NK-92 (cell line): ENCODE data around the gene TPGS1.
A peak's percentile ranks its signal among the peaks of the same experiment; 100 is the strongest.

Experiments
- DNase-seq: peaks from one replicate; lab custom pipeline; 2025; ENCODE audit not compliant: unreplicated experiment; lab: John Stamatoyannopoulos, UW

Gene TPGS1

GRCh38 chr19:495081-495401 lies 12.3 kb upstream of the TPGS1 start:
- DNase-seq, result no peak

DNA sequence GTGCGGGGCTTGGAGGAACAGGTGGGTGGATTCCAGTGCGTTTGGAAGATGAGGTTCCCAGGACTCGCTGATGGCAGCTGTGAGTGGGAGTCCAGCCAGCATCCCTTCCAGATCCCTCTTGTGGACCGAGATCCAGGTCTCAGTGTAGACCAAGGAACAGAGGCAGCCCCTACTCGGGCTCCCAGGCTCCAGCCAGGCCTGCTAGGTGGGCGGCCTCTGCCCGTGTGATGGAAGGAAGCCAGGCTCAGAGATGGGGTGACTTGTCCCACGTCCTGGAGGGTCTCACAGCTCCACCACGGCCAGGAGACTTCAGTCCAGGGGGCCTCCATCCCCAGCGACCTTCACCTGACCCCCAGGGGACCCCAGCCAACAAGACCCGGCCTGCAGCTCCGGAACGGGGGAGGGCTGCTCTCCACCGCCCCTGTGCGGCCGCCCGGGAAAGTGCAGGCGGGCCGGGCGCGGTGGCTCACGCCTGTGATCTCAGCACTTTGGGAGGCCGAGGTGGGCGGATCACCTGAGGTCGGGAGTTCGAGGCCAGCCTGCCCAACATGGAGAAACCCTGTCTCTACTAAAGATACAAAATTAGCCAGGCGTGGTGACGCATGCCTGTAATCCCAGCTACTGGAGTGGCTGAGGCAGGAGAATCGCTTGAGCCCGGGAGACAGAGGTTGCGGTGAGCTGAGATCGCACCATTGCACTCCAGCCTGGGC lies 11.7 kb upstream of the TPGS1 start:
- DNase-seq, result no peak

DNA sequence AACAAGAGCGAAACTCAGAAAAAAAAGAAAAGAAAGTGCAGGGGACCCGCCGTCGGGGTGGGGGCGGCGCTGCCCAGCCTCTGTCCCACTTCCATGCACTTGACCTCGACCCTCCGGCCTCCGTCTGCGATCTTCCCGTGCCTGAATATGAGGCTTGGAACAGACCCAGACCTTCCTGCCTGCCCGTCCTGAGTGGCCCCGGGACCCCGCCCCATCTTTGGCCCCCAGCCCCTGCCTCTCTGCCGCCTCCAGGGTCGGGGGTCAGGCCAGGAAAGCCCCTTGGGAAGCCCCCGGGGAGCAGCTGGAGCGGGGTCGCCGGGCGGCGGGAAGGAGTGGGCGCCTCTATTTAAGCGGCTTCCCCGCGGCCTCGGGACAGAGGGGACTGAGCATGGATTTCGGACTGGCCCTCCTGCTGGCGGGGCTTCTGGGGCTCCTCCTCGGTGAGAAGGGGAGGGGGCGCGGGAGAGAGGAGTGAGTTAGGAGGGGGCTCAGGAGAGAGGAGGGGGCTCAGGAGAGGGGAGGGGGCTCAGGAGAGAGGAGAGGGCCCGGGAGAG lies 11.1 kb upstream of the TPGS1 start, which contains the start of gene MADCAM1:
Gene MADCAM1, plus strand, starts transcription at position 375 of the 554 bp plus-strand sequence. Its CDS starts 14 bp downstream, at position 389.
- no peak for DNase-seq

DNA sequence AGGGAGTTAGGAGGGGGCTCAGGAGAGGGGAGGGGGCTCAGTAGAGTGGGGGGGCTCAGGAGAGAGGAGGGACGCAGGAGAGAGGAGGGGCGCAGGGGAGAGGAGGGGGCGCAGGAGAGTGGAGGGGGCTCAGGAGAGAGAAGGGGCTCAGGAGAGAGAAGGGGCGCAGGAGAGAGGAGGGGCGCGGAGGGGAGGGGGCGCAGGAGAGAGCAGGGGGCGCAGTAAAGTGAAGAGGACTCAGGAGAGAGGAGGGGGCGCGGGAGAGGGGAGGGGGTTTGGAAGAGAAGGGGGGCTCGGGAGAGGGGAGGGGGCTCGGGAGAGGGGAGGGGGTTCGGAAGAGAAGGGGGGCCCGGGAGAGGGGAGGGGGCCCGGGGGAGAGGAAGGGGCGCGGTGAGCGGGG lies 10.3 kb upstream of the TPGS1 start:
- no peak for DNase-seq

- DNase-seq, result no peak
Measured at GRCh38 chr19:497491-497868, 9.8 kb upstream of the TPGS1 start.

DNA sequence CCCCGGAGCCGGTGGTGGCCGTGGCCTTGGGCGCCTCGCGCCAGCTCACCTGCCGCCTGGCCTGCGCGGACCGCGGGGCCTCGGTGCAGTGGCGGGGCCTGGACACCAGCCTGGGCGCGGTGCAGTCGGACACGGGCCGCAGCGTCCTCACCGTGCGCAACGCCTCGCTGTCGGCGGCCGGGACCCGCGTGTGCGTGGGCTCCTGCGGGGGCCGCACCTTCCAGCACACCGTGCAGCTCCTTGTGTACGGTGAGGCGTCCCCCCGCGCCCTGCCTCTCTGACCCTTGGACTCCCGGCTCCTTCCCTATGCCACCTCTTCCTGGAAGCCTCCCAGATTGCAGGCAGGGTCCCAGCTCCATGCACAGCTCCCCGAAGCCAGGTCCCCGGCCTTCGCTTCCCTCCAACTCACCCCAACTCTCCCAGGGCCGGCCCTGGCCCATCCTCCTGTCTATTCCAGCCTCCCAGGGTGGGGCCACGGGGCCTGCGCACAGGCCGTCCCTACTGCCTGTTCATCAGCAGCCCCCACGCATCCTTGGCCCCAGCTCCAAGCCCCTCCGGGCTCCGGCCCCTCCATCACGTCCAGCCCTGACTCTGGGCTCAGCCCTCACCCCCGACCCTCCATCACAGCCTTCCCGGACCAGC lies 9.3 kb upstream of the TPGS1 start:
- no peak for DNase-seq

GRCh38 chr19:498511-498891 lies 8.8 kb upstream of the TPGS1 start:
- DNase-seq, result no peak

- no peak for DNase-seq
Measured at GRCh38 chr19:498977-499623, 8.2 kb upstream of the TPGS1 start.

- no peak for DNase-seq
Measured at GRCh38 chr19:501646-502045, 5.7 kb upstream of the TPGS1 start.

DNA sequence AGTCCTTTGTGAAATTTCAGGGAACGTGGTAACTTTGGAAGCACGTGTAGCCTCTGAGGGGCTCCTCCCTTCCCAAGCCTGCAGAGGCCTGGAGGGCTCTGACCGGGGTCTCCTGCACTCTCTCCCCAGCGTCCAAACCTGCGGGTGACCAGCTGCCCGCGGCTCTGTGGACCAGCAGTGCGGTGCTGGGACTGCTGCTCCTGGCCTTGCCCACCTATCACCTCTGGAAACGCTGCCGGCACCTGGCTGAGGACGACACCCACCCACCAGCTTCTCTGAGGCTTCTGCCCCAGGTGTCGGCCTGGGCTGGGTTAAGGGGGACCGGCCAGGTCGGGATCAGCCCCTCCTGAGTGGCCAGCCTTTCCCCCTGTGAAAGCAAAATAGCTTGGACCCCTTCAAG lies 2.7 kb upstream of the TPGS1 start:
- no peak for DNase-seq

DNA sequence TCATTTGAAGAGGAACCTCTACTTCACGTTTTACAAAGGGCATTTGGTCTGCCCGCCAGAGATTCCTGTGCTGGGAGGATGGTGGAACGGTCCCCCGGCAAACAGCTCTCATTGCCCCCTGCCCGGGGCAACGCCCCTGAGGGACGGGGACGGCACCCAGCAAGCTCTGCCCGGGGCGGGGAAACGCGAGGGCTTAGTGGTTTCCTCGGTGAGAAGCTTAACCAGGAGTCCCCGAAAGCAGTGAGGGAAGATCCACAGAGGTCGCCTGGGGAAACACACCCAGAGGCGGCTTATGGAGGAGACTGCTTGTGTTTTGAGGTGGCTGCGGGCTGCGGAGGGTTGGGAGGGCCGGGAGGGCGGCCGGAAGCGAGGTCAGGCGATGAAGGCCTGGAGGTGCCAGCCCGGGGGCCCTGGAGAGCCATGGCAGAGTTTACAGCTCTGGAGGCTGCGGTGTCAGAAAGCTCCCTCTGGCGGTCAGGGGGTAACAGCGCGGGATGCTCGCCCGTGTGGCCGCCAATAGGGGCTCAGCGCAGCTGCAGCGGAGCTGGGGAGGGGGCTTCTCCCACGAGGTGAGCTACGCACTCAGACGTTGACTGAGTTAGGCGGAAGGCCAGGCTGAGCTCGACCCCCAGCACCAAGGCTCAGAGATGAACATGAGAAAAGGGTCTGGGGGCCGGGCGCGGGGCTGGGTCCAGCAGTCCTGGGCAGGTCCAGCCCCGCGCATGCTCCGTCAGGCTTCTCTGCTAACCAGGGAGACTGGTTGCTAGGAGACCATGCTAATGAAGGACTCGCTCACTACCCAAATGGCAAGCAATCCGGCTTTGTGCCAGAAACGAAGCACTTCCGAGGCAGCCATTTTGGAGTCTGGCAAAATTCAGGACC lies 652 bp upstream of the TPGS1 start:
- DNase-seq, result peak; percentile 55

GRCh38 chr19:508204-509150 lies 1.2 kb downstream of the TPGS1 start:
- DNase-seq, result no peak

DNA sequence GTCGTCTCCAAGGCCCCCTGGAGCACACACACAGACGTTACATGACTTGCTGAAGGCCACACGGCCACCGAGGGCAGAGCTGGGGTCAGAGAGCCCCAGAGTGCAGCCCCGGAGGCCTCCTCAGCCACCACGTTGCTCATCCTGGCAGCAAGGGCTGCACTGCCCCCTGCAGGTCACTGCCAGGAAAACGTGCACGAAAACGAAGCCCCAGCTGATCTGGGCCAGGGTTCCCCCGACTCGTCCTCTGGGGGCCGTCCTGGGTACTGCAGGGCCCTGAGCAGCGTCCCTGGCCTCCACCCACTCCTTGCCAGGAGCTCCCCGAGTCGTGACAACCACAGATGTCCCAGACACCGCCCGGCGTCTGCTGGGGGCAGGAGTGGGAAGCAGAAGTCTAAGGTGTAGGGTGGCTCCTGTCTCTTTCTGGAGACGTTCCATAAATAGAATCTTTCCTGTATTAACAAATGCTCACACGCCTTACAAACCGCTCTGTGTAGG lies 3.4 kb downstream of the TPGS1 start:
- DNase-seq, result no peak

DNA sequence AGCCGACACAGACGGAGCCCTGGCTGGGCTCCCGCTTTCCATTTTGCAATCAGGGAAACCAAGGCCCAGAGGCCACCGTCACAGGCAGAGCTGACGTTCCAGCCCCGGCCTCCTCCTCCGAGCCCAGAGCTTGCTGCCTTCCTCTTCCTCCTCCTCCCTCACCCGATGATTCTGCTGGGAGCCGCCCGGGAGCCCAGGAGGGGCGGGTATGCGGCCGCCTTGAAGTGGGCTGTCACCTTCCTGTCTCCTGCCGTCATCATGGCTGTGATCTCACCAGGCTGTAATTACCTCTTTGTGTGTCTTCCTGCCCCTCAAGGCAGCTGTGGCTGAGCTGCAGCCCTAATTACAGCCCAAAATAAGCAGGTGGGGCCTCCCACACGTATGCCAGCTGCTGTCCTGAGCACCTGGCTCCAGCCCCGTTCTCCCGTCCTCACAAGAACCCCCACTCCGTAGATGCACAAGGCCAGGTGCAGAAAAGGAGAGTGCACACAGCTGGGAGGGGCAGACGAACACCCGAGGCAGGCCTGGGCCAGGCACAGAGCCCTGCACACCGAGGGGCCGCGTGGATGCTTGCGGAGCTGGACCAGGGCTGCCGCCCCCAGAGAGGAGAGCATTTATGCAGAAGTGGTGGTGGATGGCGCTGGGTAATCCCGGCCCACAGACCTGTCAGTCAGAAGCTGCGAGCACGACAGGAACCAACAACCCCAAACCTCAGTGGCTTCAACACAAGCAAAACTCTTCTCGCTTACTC lies 4.0 kb downstream of the TPGS1 start:
- no peak for DNase-seq

DNA sequence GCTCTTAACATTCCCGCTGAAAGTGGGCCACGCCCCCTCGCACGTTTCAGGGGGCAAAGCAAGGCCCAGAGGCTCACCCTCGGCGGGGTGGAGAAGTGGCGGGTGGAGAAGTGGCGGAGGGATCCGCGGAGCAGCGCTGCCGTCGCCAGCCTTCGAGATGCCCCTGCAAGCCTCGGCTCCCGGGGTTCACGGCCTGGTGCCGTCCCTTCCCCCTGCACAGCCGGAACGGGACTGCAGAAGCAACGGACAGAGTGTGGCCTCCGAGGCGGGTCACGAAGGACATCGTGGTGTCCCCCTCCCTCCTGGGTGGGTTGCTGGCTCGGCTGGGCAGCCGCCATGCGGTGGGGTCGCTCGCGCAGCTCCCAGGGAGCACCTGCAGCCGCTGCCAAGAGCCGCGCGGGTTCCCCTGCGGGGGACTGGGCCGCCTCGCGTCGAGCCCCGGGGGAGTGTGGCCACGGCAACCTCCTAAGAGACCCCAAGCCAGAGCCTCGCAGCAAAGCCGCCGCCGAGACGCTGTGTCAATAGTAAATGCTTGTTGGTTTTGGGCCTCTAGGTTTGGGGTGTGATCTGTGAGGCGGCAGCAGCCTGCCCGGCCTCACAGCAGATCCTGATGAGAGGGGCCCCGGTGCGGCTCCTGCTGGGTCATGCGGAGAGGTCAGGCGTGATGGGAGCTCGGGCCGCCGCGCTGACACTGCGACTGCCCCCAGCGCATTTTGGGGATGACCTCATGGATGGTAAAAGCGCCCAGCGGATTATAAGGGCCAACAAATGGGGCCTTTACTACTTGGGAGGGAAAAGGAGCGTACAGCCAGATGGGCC lies 5.5 kb downstream of the TPGS1 start:
- DNase-seq, result no peak

DNA sequence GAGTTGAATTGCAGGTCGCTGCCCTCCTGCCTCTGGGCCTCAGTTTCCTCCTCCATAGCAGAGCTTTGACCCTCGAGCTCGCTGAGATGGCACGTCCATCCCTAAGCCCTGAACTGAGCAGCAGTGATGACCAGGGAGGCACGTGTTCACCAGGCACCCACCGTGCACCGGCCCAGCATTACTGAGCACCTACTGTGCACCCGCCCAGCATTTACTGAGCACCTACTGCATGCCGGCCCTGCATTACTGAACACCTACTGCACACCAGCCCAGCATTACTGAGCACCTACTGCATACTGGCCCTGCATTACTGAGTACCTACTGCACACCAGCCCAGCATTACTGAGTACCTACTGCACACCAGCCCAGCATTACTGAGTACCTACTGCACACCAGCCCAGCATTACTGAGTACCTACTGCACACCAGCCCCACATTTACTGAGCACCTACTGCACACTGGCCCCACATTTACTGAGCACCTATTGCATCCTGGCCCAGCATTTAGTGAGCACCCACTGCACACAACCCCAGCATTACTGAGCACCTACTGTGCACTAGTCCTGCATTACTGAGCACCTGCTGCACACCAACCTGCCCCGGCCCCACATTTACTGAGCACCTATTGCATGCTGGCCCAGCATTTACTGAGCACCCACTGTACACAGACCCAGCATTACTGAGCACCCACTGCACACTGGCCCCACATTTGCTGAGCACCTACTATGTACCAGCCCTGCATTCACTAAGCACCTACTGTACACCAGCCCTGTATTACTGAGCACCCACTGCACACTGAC lies 6.3 kb downstream of the TPGS1 start:
- DNase-seq, result no peak

DNA sequence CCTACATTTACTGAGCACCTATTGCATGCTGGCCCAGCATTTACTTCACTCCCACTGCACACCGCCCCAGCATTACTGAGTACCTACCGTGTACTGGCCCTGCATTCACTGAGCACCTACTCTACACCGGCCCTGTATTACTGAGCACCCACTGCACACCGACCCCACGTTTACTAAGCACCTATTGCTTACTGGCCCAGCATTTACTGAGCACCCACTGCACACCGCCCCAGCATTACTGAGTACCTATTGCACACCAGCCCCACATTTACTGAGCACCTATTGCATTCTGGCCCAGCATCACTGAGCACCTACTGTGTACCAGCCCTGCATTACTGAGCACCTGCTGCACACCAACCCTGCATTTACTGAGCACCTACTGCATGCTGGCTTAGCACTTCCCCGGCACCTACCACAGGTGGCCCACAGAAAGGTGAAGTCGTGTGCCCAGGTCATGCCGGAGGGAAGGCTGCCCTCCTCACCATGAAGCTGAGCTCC lies 6.9 kb downstream of the TPGS1 start:
- DNase-seq, result no peak
